HepG2 (cell line): Measurements from ENCODE around the gene GLRA1. TPM values are rescaled to one million over a fixed set of nuclear protein-coding genes. Genes with fewer than 3 reads are reported as not detected.

Source experiments
- ATAC-seq: fragments of 200-7000 bp; cut with Tn5 transposase; 3 replicates; pipeline ENCODE4 v1.9.1; 2020; ENCODE audit warnings: mild to moderate bottlenecking, moderate library complexity
- BruUV-seq: library from RNA; stranded (reverse); fragments of 400-500 nt; replicated peaks from 2 replicates; lab custom pipeline; 2021; lab: Mats Ljungman, UMichigan
- CTCF ChIA-PET: fragments of 300-600 bp; formaldehyde crosslinking; extraction: SDS; loops from one replicate; lab custom pipeline; 2021; ENCODE audit warnings: low total read pairs, inconsistent platforms, low intra/inter-chr PET ratio; lab: Yijun Ruan, JAX
- POLR2A ChIA-PET: fragments of 350-600 bp; sonication (Branson Sonifier 250); formaldehyde crosslinking; loops from one replicate; lab custom pipeline; 2020; ENCODE audit warnings: antibody characterized with exemption, inconsistent platforms; lab: Yijun Ruan, JAX
- DNase-seq: peaks from one replicate; pipeline ENCODE4 v3.0.0-alpha.2; 2015; ENCODE audit warnings: low spot score
- FAIRE-seq: peaks from 3 replicates; lab custom pipeline; 2011; peaks lifted over from hg19 to GRCh38; lab: Jason Lieb, UNC
- H2AFZ ChIP-seq: one replicate; pipeline ENCODE4 v1.6.1; 2011; ENCODE audit warnings: low read length, inconsistent platforms
- H3K27ac ChIP-seq: fragments of 300-600 bp; 3 replicates; pipeline ENCODE4 v1.8.0; 2011; ENCODE audit warnings: mixed run types, mild to moderate bottlenecking, mixed read lengths, low read length, inconsistent platforms; ENCODE audit not compliant: insufficient read depth; ENCODE audit errors: extremely low read length
- H3K27me3 ChIP-seq, 2 experiments: fragments of 200-600 bp in 1 of 2; 2 replicates in 1 of 2; 3 replicates in 1 of 2; pipeline versions ENCODE4 v1.6.0 to v1.8.0; 2011; ENCODE audit warnings: low read length in 2 of 2, mild to moderate bottlenecking in 2 of 2, moderate library complexity in 2 of 2, inconsistent platforms in 1 of 2; ENCODE audit not compliant: insufficient read depth in 2 of 2, control insufficient read depth in 1 of 2
- H3K36me3 ChIP-seq, 2 experiments: fragments of 200-600 bp in 1 of 2; replicated peaks in 1 of 2; 2 replicates in 1 of 2; 3 replicates in 1 of 2; pipeline versions ENCODE4 v1.5.1 to v1.8.0; 2011; ENCODE audit warnings: low read length in 2 of 2, inconsistent platforms in 1 of 2; ENCODE audit not compliant: insufficient read depth in 2 of 2, control insufficient read depth in 1 of 2
- H3K4me1 ChIP-seq: 2 replicates; pipeline ENCODE4 v1.5.1; 2012; ENCODE audit warnings: low read length, inconsistent platforms; ENCODE audit not compliant: insufficient read depth
- H3K4me2 ChIP-seq: 2 replicates; pipeline ENCODE4 v1.6.0; 2011; ENCODE audit warnings: low read depth, low read length, inconsistent platforms
- H3K4me3 ChIP-seq, 3 experiments: fragments of 200-600 bp in 1 of 3; sonication (generic), shearing (Covaris generic) in 1 of 3; replicated peaks in 1 of 3; 2 replicates each; pipeline ENCODE4 v1.5.1; 2011 to 2016; ENCODE audit warnings: low read length in 3 of 3, inconsistent platforms in 2 of 3, low read depth in 2 of 3, mild to moderate bottlenecking in 2 of 3, control low read depth in 1 of 3, mixed read lengths in 1 of 3; ENCODE audit not compliant: insufficient read depth in 1 of 3
- H3K79me2 ChIP-seq: one replicate; pipeline ENCODE4 v1.6.1; 2011; ENCODE audit warnings: low read length, inconsistent platforms; ENCODE audit not compliant: insufficient read depth
- H3K9ac ChIP-seq: 2 replicates; pipeline ENCODE4 v1.6.0; 2011; ENCODE audit warnings: mild to moderate bottlenecking, low read depth, low read length, inconsistent platforms; ENCODE audit not compliant: insufficient read depth
- H3K9me3 ChIP-seq: 2 replicates; pipeline ENCODE4 v1.5.1; 2012; ENCODE audit warnings: mild to moderate bottlenecking, low read length
- H4K20me1 ChIP-seq: 2 replicates; pipeline ENCODE4 v1.6.0; 2011; ENCODE audit warnings: inconsistent platforms, mild to moderate bottlenecking, low read length, moderate library complexity; ENCODE audit not compliant: insufficient read depth
- ARID2 ChIP-seq: sonication (generic); formaldehyde crosslinking; IDR thresholded peaks from 2 replicates; pipeline ENCODE4 v1.8.1; 2022; ENCODE audit warnings: mild to moderate bottlenecking, missing genetic modification reagents, borderline replicate concordance
- ATF1 ChIP-seq: IDR thresholded peaks from 2 replicates; pipeline ENCODE4 v1.6.1; 2016; ENCODE audit warnings: mild to moderate bottlenecking, control low read depth
- BRD4 ChIP-seq: sonication (generic); formaldehyde crosslinking; IDR thresholded peaks from 2 replicates; pipeline ENCODE4 v1.4.0; 2020; ENCODE audit warnings: missing genetic modification reagents
- HNRNPLL ChIP-seq: fragments of 200-400 bp; formaldehyde crosslinking; IDR thresholded peaks from 2 replicates; pipeline ENCODE4 v1.6.1; 2017; ENCODE audit warnings: mild to moderate bottlenecking, low read depth, low read length; ENCODE audit not compliant: poor library complexity, severe bottlenecking
- MIER2 ChIP-seq: IDR thresholded peaks from 2 replicates; pipeline ENCODE4 v1.6.1; 2016; ENCODE audit warnings: missing biosample characterization, missing genetic modification reagents
- RARG ChIP-seq: sonication (generic); formaldehyde crosslinking; IDR thresholded peaks from 2 replicates; pipeline ENCODE4 v1.4.0; 2020; ENCODE audit warnings: low read depth, mild to moderate bottlenecking, missing genetic modification reagents
- SIX4 ChIP-seq: sonication (generic); formaldehyde crosslinking; IDR thresholded peaks from 2 replicates; pipeline ENCODE4 v1.4.0; 2020; ENCODE audit warnings: missing genetic modification reagents
- ZBTB21 ChIP-seq: sonication (generic); formaldehyde crosslinking; IDR thresholded peaks from 2 replicates; pipeline ENCODE4 v1.4.0; 2020; ENCODE audit warnings: missing genetic modification reagents
- ZBTB46 ChIP-seq: sonication (generic); formaldehyde crosslinking; IDR thresholded peaks from 2 replicates; pipeline ENCODE4 v1.4.0; 2020; ENCODE audit warnings: mild to moderate bottlenecking, missing genetic modification reagents, borderline replicate concordance
- ZBTB7B ChIP-seq: sonication (generic); formaldehyde crosslinking; IDR thresholded peaks from 2 replicates; pipeline ENCODE4 v1.4.0; 2020; ENCODE audit warnings: missing genetic modification reagents
- ZNF224 ChIP-seq: sonication (generic); formaldehyde crosslinking; IDR thresholded peaks from 2 replicates; pipeline ENCODE4 v1.5.0; 2020; ENCODE audit warnings: mild to moderate bottlenecking, missing genetic modification reagents
- ZNF431 ChIP-seq: sonication (generic); formaldehyde crosslinking; IDR thresholded peaks from 2 replicates; pipeline ENCODE4 v1.9.0; 2022; ENCODE audit warnings: missing genetic modification reagents, low read depth, mild to moderate bottlenecking, borderline replicate concordance
- ZNF484 ChIP-seq: sonication (generic); formaldehyde crosslinking; IDR thresholded peaks from 2 replicates; pipeline ENCODE4 v1.5.1; 2020; ENCODE audit warnings: mild to moderate bottlenecking, low read depth, missing genetic modification reagents, borderline replicate concordance
- ZNF543 ChIP-seq: sonication (generic); formaldehyde crosslinking; IDR thresholded peaks from 2 replicates; pipeline ENCODE4 v1.4.0; 2020; ENCODE audit warnings: mild to moderate bottlenecking, missing genetic modification reagents
- ZNF598 ChIP-seq: sonication (generic); formaldehyde crosslinking; IDR thresholded peaks from 2 replicates; pipeline ENCODE4 v1.5.1; 2020; ENCODE audit warnings: mild to moderate bottlenecking, missing genetic modification reagents, borderline replicate concordance
- ZNF710 ChIP-seq: sonication (generic); formaldehyde crosslinking; IDR thresholded peaks from 2 replicates; pipeline ENCODE4 v1.5.0; 2020; ENCODE audit warnings: mild to moderate bottlenecking, missing genetic modification reagents, borderline replicate concordance
- ZNF788 ChIP-seq: sonication (generic); formaldehyde crosslinking; IDR thresholded peaks from 2 replicates; pipeline ENCODE4 v1.5.0; 2020; ENCODE audit warnings: mild to moderate bottlenecking, missing genetic modification reagents, borderline replicate concordance
- WGBS: methylation state at CpG from one replicate; pipeline ENCODE4 v1.1.6; 2017; ENCODE audit warnings: low lambda C conversion rate; 5-methylcytosine and 5-hydroxymethylcytosine counted together
- in situ Hi-C: cut with HindIII; loops from 2 replicates; pipeline ENCODE4 v1.10.0; 2017; ENCODE audit warnings: low pct_unique_long_range_greater_than_20kb; ENCODE audit not compliant: extremely low pct_ligation_motif_present
- intact Hi-C: fragments of 100-400 bp; cut with micrococcal nuclease; formaldehyde crosslinking; loops from one replicate; pipeline ENCODE4 v1.10.0; 2022; ENCODE audit not compliant: unreplicated experiment
- polyA plus RNA-seq, 8 experiments: library from polyadenylated mRNA; depleted of rRNA in 3 of 8; stranded (reverse) in 7 of 8; unstranded in 1 of 8; fragments of >200 nt; fragmentation: Illumina TruSeq in 4 of 8; extraction: Trizol in 4 of 8; gene quantifications; 2 replicates each; pipeline versions ENCODE4 v1.2.1 to v1.2.3, GENCODE V29; 2011 to 2016; ENCODE audit warnings: low read depth in 4 of 8, missing spikeins in 1 of 8, mixed read lengths in 1 of 8; ENCODE audit not compliant: insufficient read depth in 1 of 8
- total RNA-seq, 5 experiments: library from RNA; depleted of rRNA; stranded (reverse); fragments of >200 nt; fragmentation: Illumina TruSeq; extraction: Trizol; gene quantifications; 2 replicates each; pipeline ENCODE4 v1.2.3, GENCODE V29; 2016; ENCODE audit warnings: low read depth in 1 of 5

Gene GLRA1
- total and polyA plus RNA-seq, 2 of the 13 experiments (the other 11 are each of a cell fraction or from before 2014, with no cell fraction given), result not detected

- no peaks in the 10 kb centered on the region for H3K4me1 ChIP-seq
- intact Hi-C loops, result no loop called here
- H3K27me3 ChIP-seq, result no peaks in the 10 kb centered on the region
- CTCF ChIA-PET, result no interaction called here
- no TSS peak for BruUV-seq
- no peaks in the 10 kb centered on the region for H3K36me3 ChIP-seq
- 6% methylated on average over 3 of the region's 3 CpGs for WGBS
- H2AFZ ChIP-seq, result no peak overlapping the region
- DNase-seq (no peak), FAIRE-seq (no peak), ATAC-seq (no peak)
- in situ Hi-C loops, result no loop called here
- H3K79me2 ChIP-seq, result no peaks in the 10 kb centered on the region
- POLR2A ChIA-PET, result no interaction called here
- H3K4me3 ChIP-seq, result no peak overlapping the region
- no peak overlapping the region for H3K9ac ChIP-seq
- H3K9me3 ChIP-seq, result no peaks in the 10 kb centered on the region
- no peaks in the 10 kb centered on the region for H4K20me1 ChIP-seq
- H3K27ac ChIP-seq, result no peak overlapping the region
- H3K4me2 ChIP-seq, result no peak overlapping the region
- TF ChIP-seq ZNF431 (CRISPR knock-in tag) (no peak), MIER2 (no peak), SIX4 (CRISPR knock-in tag) (no peak), ARID2 (CRISPR knock-in tag) (no peak), ZNF710 (CRISPR knock-in tag) (no peak), RARG (no peak), HNRNPLL (no peak)
Measured at GRCh38 chr5:151890299-151890698, 34.4 kb downstream of the GLRA1 start.

- H3K4me3 ChIP-seq, result no peak overlapping the region
- FAIRE-seq, result no peak
- H4K20me1 ChIP-seq, result no peaks in the 10 kb centered on the region
- intact Hi-C loops, result no loop called here
- no peaks in the 10 kb centered on the region for H3K4me1 ChIP-seq
- H3K79me2 ChIP-seq, result no peaks in the 10 kb centered on the region
- no peak for ATAC-seq
- no peak for TF ChIP-seq RARG
- no peak for TF ChIP-seq ZBTB21
- no peak for TF ChIP-seq ZNF598 (CRISPR knock-in tag)
- no peak for TF ChIP-seq ZNF788 (CRISPR knock-in tag)
- no peak for TF ChIP-seq ZNF543
- TF ChIP-seq BRD4 (CRISPR knock-in tag), result no peak
- TF ChIP-seq ZNF224 (CRISPR knock-in tag), result no peak
- TF ChIP-seq ZBTB46, result no peak
- no peak for TF ChIP-seq ATF1
- TF ChIP-seq ZBTB7B (CRISPR knock-in tag), result no peak
- no peak for TF ChIP-seq ZNF484
- TF ChIP-seq, all 625 proteins: peak for 0
- BruUV-seq, result no TSS peak
- Histone ChIP-seq H3K9me3 (no peaks in the 10 kb centered on the region), H3K9ac (no peak overlapping the region), H3K36me3 (no peaks in the 10 kb centered on the region), H3K27me3 (no peaks in the 10 kb centered on the region), H3K4me2 (no peak overlapping the region), H3K27ac (no peak overlapping the region), H2AFZ (no peak overlapping the region)
- 17% methylated on average over 6 of the region's 6 CpGs for WGBS
- CTCF ChIA-PET, result no interaction called here
- in situ Hi-C loops, result no loop called here
- POLR2A ChIA-PET, result no interaction called here
- no peak for DNase-seq
Measured at GRCh38 chr5:151889614-151890013, 35.0 kb downstream of the GLRA1 start.
